ENCODE data around the gene ATP8B3. TPM values are rescaled to one million over a fixed set of nuclear protein-coding genes. Genes with fewer than 3 reads are reported as not detected.

Gene ATP8B3
- total and polyA plus RNA-seq, 2 of the 13 experiments (the other 11 are each of a cell fraction or from before 2014, with no cell fraction given): 2.6 to 5.9 TPM

- TF ChIP-seq ZNF331 (CRISPR knock-in tag; IDR thresholded peaks at IDR 0.05) (0 out of 2 replicates have a peak, but pooled peaks have one; percentile 25), ZNF713 (CRISPR knock-in tag; IDR thresholded peaks at IDR 0.05) (peak; percentile 91), ZNF207 (IDR thresholded peaks at IDR 0.05; ENCODE audit: borderline replicate concordance) (no peak), ARID5B (CRISPR knock-in tag; IDR thresholded peaks at IDR 0.05) (peak; percentile 37; the same call in 1 of the 2 replicates), KDM6A (CRISPR knock-in tag; IDR thresholded peaks at IDR 0.05; ENCODE audit: low read depth) (no peak), ZNF441 (CRISPR knock-in tag; IDR thresholded peaks at IDR 0.05; ENCODE audit: borderline replicate concordance) (peak; percentile 67; the same call in 1 of the 2 replicates), SRSF1 (optimal IDR thresholded peaks at IDR 0.05; ENCODE audit: low read depth, low read length) (no peak), DDIT3 (CRISPR knock-in tag; IDR thresholded peaks at IDR 0.05) (no peak), SKI (IDR thresholded peaks at IDR 0.05; ENCODE audit: partially characterized antibody) (peak; percentile 36), TIGD3 (CRISPR knock-in tag; IDR thresholded peaks at IDR 0.05; ENCODE audit: borderline replicate concordance) (no peak), HNF4G (IDR thresholded peaks at IDR 0.05; ENCODE audit: borderline replicate concordance, low read depth, low read length) (no peak), HNF4G (CRISPR knock-in tag; IDR thresholded peaks at IDR 0.05; ENCODE audit: borderline replicate concordance, low read depth) (peak; percentile 68), MIXL1 (CRISPR knock-in tag; IDR thresholded peaks at IDR 0.05) (0 out of 2 replicates have a peak, but pooled peaks have one; percentile 11), ZBTB26 (CRISPR knock-in tag; IDR thresholded peaks at IDR 0.05; ENCODE audit: borderline replicate concordance) (peak; percentile 66; the same call in 1 of the 2 replicates), ZFYVE20 (CRISPR knock-in tag; IDR thresholded peaks at IDR 0.05; ENCODE audit: borderline replicate concordance, low read depth) (no peak), RCOR2 (CRISPR knock-in tag; IDR thresholded peaks at IDR 0.05) (no peak), ZNF101 (CRISPR knock-in tag; IDR thresholded peaks at IDR 0.05; ENCODE audit: borderline replicate concordance, low read depth) (no peak), ZNF138 (CRISPR knock-in tag; IDR thresholded peaks at IDR 0.05; ENCODE audit: low read depth) (0 out of 2 replicates have a peak, but pooled peaks have one; percentile 85), IRF1 (CRISPR knock-in tag; IDR thresholded peaks at IDR 0.05; ENCODE audit: low read depth) (no peak), ZNF691 (CRISPR knock-in tag; IDR thresholded peaks at IDR 0.05; ENCODE audit: borderline replicate concordance, low read depth) (peak; percentile 68; the same call in 1 of the 2 replicates)
Observed at GRCh38 chr19:1812426-1813191, 533 bp upstream of the ATP8B3 start (continued).
